Neutrophil (primary cell): Measurements from ENCODE around the gene UNC45A.
A peak's percentile ranks its signal among the peaks of the same experiment; 100 is the strongest.

Experiments used
- H3K27ac ChIP-seq: fragments of 200-600 bp; sonication (generic); 2 replicates; pipeline ENCODE4 v1.5.1; 2016; ENCODE audit warnings: mild to moderate bottlenecking, moderate library complexity
- H3K27me3 ChIP-seq: fragments of 200-600 bp; sonication (generic); 2 replicates; pipeline ENCODE4 v1.6.0; 2016; ENCODE audit warnings: mild to moderate bottlenecking
- H3K36me3 ChIP-seq: fragments of 200-600 bp; sonication (generic); 2 replicates; pipeline ENCODE4 v1.5.1; 2017
- H3K4me1 ChIP-seq, 2 experiments: fragments of 200-600 bp in 1 of 2; sonication (generic) in 1 of 2; 1 replicate in 1 of 2; 2 replicates in 1 of 2; pipeline versions ENCODE4 v1.5.1 to v1.6.1; 2013 to 2016; ENCODE audit warnings: low read depth in 1 of 2, low read length in 1 of 2, mild to moderate bottlenecking in 1 of 2, moderate library complexity in 1 of 2; ENCODE audit not compliant: control insufficient read depth in 1 of 2, insufficient read depth in 1 of 2
- H3K4me3 ChIP-seq, 2 experiments: fragments of 200-600 bp in 1 of 2; sonication (generic) in 1 of 2; 1 replicate in 1 of 2; 2 replicates in 1 of 2; pipeline ENCODE4 v1.5.1; 2013 to 2016; ENCODE audit warnings: low read depth in 1 of 2, low read length in 1 of 2, mild to moderate bottlenecking in 1 of 2, moderate library complexity in 1 of 2
- H3K9me3 ChIP-seq: fragments of 200-600 bp; sonication (generic); 2 replicates; pipeline ENCODE4 v1.5.1; 2016
- CTCF ChIP-seq: fragments of 200-600 bp; sonication (generic); IDR thresholded peaks from 2 replicates; pipeline ENCODE4 v1.5.1; 2016; ENCODE audit warnings: antibody characterized with exemption

Gene UNC45A

GRCh38 chr15:90953947-90954711 is 19.0 kb downstream of the UNC45A start:
- H3K4me3 ChIP-seq = peak overlapping the region; percentile 95 to 96
- peaks cover 23 to 30% of the 10 kb centered on the region in 2 experiments for H3K4me1 ChIP-seq
- TF ChIP-seq CTCF = no peak
- H3K9me3 ChIP-seq = no peaks in the 10 kb centered on the region
- peak overlapping the region; percentile 57 for H3K27ac ChIP-seq
- no peaks in the 10 kb centered on the region for H3K27me3 ChIP-seq
- H3K36me3 ChIP-seq = peaks cover 50% of the 10 kb centered on the region

GRCh38 chr15:90954712-90955623 is 19.9 kb downstream of the UNC45A start, which contains the start of gene RCCD1:
TSS of gene RCCD1 (plus strand) at chr15:90954884. CDS start at chr15:90956735, 1,851 bp downstream.
- H3K4me1 ChIP-seq = peaks cover 23 to 30% of the 10 kb centered on the region in 2 experiments
- no peak for TF ChIP-seq CTCF
- H3K27me3 ChIP-seq = no peaks in the 10 kb centered on the region
- peak within 1 kb of the TSS; percentile 95 to 96 for H3K4me3 ChIP-seq
- no peaks in the 10 kb centered on the region for H3K9me3 ChIP-seq
- peak within 1 kb of the TSS; percentile 57 for H3K27ac ChIP-seq
- peaks cover 45% of the 10 kb centered on the region for H3K36me3 ChIP-seq

- Histone ChIP-seq H3K4me3 (peak overlapping the region in 1 of 2 experiments; percentile 96), H3K27me3 (no peaks in the 10 kb centered on the region), H3K27ac (no peak overlapping the region), H3K9me3 (no peaks in the 10 kb centered on the region), H3K36me3 (peaks cover 45% of the 10 kb centered on the region), H3K4me1 (peaks cover 23 to 30% of the 10 kb centered on the region in 2 experiments)
- no peak for TF ChIP-seq CTCF
These were observed 20.7 kb downstream of the UNC45A start for GRCh38 chr15:90955624-90956273.

GRCh38 chr15:90956274-90957030 is 21.4 kb downstream of the UNC45A start:
- Histone ChIP-seq H3K4me3 (peak overlapping the region; percentile 39 to 60), H3K4me1 (peaks cover 23 to 30% of the 10 kb centered on the region in 2 experiments), H3K9me3 (no peaks in the 10 kb centered on the region), H3K36me3 (peaks cover 45% of the 10 kb centered on the region), H3K27ac (no peak overlapping the region), H3K27me3 (no peaks in the 10 kb centered on the region)
- peak; percentile 84 for TF ChIP-seq CTCF
